Fibroblast of pulmonary artery (primary cell): ENCODE measurements around the gene CDH23.

ENCODE experiments used
- DNase-seq: peaks from one replicate; pipeline ENCODE4 v3.0.0-alpha.2; 2010; ENCODE audit warnings: low read depth
- H3K4me3 ChIP-seq: replicated peaks from 2 replicates; pipeline ENCODE4 v1.5.1; 2011; ENCODE audit warnings: low read depth, mild to moderate bottlenecking, control low read depth, low read length, moderate library complexity
- CTCF ChIP-seq: IDR thresholded peaks from 2 replicates; pipeline ENCODE4 v1.5.1; 2011; ENCODE audit warnings: mild to moderate bottlenecking, control low read depth, low read length, inconsistent platforms; ENCODE audit errors: missing control alignments

Gene CDH23

GRCh38 chr10:71647526-71648253, 251.0 kb downstream of the CDH23 start:
- TF ChIP-seq CTCF: peak; percentile 35
- H3K4me3 ChIP-seq: no peak overlapping the region
- no peak for DNase-seq

GRCh38 chr10:71648254-71648932, 251.7 kb downstream of the CDH23 start:
- no peak for DNase-seq
- no peak for TF ChIP-seq CTCF
- no peak overlapping the region for H3K4me3 ChIP-seq

GRCh38 chr10:71648933-71649320, 252.2 kb downstream of the CDH23 start:
- no peak for TF ChIP-seq CTCF
- H3K4me3 ChIP-seq: no peak overlapping the region
- DNase-seq: no peak

GRCh38 chr10:71649631-71650030, 252.9 kb downstream of the CDH23 start:
- DNase-seq: no peak
- no peak for TF ChIP-seq CTCF
- H3K4me3 ChIP-seq: no peak overlapping the region

GRCh38 chr10:71650397-71650796, 253.7 kb downstream of the CDH23 start:
- H3K4me3 ChIP-seq: no peak overlapping the region
- TF ChIP-seq CTCF: no peak
- DNase-seq: no peak

- no peak for TF ChIP-seq CTCF
- no peak for DNase-seq
- H3K4me3 ChIP-seq: no peak overlapping the region
These were observed 254.7 kb downstream of the CDH23 start for GRCh38 chr10:71651428-71651827.
